Sigmoid colon (tissue), 7 donors: ENCODE measurements around the gene ABHD2. TPM values are rescaled to one million over a fixed set of nuclear protein-coding genes. Genes with fewer than 3 reads are reported as not detected.

Experiments used
- DNase-seq: peaks from one replicate; pipeline ENCODE4 v3.0.0-alpha.2; 2019
- H3K27ac ChIP-seq, 4 donors: fragments of 200-600 bp; sonication (generic); one replicate each; pipeline ENCODE4 v1.5.1; 2016 to 2019; ENCODE audit warnings: mild to moderate bottlenecking in 1 of 4
- H3K27me3 ChIP-seq, 3 donors: fragments of 200-600 bp; sonication (generic); one replicate each; pipeline ENCODE4 v1.5.1; 2019; ENCODE audit warnings: mild to moderate bottlenecking in 1 of 3
- H3K36me3 ChIP-seq, 4 donors: fragments of 200-600 bp; sonication (generic); one replicate each; pipeline ENCODE4 v1.5.1; 2016 to 2019
- H3K4me1 ChIP-seq, 4 donors: fragments of 200-600 bp; sonication (generic); one replicate each; pipeline ENCODE4 v1.5.1; 2017 to 2019
- H3K4me3 ChIP-seq, 4 donors: fragments of 200-600 bp; sonication (generic); one replicate each; pipeline ENCODE4 v1.5.1; 2017 to 2019; ENCODE audit warnings: mild to moderate bottlenecking in 2 of 4, moderate library complexity in 1 of 4
- H3K9me3 ChIP-seq, 4 donors: fragments of 200-600 bp in 3 of 4; sonication (generic) in 3 of 4; one replicate each; pipeline versions ENCODE4 v1.5.1 to v1.6.1; 2013 to 2019
- EP300 ChIP-seq, 4 donors: sonication (generic); formaldehyde crosslinking; IDR thresholded peaks; one replicate each; pipeline ENCODE4 v1.6.1; 2017; ENCODE audit warnings: antibody characterized with exemption in 4 of 4
- POLR2A ChIP-seq, 2 donors: fragments of 450-650 bp; IDR thresholded peaks; one replicate each; pipeline ENCODE4 v1.6.1; 2016; ENCODE audit warnings: antibody characterized with exemption in 2 of 2, mild to moderate bottlenecking in 2 of 2, moderate library complexity in 2 of 2
- POLR2AphosphoS5 ChIP-seq, 4 donors: sonication (generic); formaldehyde crosslinking; IDR thresholded peaks; one replicate each; pipeline ENCODE4 v1.6.1; 2017; ENCODE audit warnings: antibody characterized with exemption in 4 of 4
- WGBS, 2 donors: extraction: QIAGEN DNeasy Blood & Tissue Kit; methylation state at CpG; one replicate each; pipeline ENCODE4 v1.1.7; 2013; 5-methylcytosine and 5-hydroxymethylcytosine counted together
- intact Hi-C: fragments of 100-400 bp; cut with DNase I; formaldehyde crosslinking; loops from one replicate; pipeline ENCODE4 v1.15.1; 2023
- polyA plus RNA-seq, 3 donors: library from polyadenylated mRNA; stranded (reverse); fragments of 200-250 nt; gene quantifications; one replicate each; pipeline ENCODE4 v1.2.3, GENCODE V29; 2013
- total RNA-seq, 4 donors: library from RNA; depleted of rRNA; stranded (reverse); fragments of >200 nt; gene quantifications; one replicate each; pipeline ENCODE4 v1.1.0, GENCODE V29; 2016
- TF ChIP-seq, protein P1 (sequence below), 4 experiments: fragments of 450-650 bp in 3 of 4; fragments of 200-600 bp in 1 of 4; IDR thresholded peaks; one replicate each; pipeline ENCODE4 v1.5.1; 2016 to 2019; ENCODE audit warnings: antibody characterized with exemption in 4 of 4, mild to moderate bottlenecking in 3 of 4, moderate library complexity in 2 of 4
- donor health status: healthy with polysubstance abuse.
- donor health status: Bipolar disorder and iron deficiency.
- donor health status: healthy.

Gene ABHD2
- total and polyA plus RNA-seq, 7 donors, result 1.8 to 81.5 (median 32.9) TPM

GRCh38 chr15:89243046-89243690 lies 154.9 kb downstream of the ABHD2 start:
- 33 to 34% methylated on average over 20 of the region's 20 CpGs for WGBS, 2 donors
- peak overlapping the region; percentile 45 to 66 (median 62) for H3K27ac ChIP-seq
- H3K4me3 ChIP-seq, result peak overlapping the region; percentile 53 to 79 (median 66)
- H3K27me3 ChIP-seq, result no peaks in the 10 kb centered on the region
- TF ChIP-seq POLR2AphosphoS5 (IDR thresholded peaks at IDR 0.05) (no peak), POLR2A (IDR thresholded peaks at IDR 0.05) (no peak)
- TF ChIP-seq, protein P1, sequence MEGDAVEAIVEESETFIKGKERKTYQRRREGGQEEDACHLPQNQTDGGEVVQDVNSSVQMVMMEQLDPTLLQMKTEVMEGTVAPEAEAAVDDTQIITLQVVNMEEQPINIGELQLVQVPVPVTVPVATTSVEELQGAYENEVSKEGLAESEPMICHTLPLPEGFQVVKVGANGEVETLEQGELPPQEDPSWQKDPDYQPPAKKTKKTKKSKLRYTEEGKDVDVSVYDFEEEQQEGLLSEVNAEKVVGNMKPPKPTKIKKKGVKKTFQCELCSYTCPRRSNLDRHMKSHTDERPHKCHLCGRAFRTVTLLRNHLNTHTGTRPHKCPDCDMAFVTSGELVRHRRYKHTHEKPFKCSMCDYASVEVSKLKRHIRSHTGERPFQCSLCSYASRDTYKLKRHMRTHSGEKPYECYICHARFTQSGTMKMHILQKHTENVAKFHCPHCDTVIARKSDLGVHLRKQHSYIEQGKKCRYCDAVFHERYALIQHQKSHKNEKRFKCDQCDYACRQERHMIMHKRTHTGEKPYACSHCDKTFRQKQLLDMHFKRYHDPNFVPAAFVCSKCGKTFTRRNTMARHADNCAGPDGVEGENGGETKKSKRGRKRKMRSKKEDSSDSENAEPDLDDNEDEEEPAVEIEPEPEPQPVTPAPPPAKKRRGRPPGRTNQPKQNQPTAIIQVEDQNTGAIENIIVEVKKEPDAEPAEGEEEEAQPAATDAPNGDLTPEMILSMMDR (IDR thresholded peaks at IDR 0.05), result no peak
- peaks cover 0 to 18% (median 15%) of the 10 kb centered on the region in 4 donors for H3K4me1 ChIP-seq
- H3K36me3 ChIP-seq, result no peaks in the 10 kb centered on the region
- intact Hi-C loops, result loop anchor here (1.0 to 5.0 kb wide), 4 partner anchors 36 to 346 kb away; partner anchors contain the start of gene HAPLN3
- peak; percentile 75 for DNase-seq
- H3K9me3 ChIP-seq, result no peaks in the 10 kb centered on the region

DNA sequence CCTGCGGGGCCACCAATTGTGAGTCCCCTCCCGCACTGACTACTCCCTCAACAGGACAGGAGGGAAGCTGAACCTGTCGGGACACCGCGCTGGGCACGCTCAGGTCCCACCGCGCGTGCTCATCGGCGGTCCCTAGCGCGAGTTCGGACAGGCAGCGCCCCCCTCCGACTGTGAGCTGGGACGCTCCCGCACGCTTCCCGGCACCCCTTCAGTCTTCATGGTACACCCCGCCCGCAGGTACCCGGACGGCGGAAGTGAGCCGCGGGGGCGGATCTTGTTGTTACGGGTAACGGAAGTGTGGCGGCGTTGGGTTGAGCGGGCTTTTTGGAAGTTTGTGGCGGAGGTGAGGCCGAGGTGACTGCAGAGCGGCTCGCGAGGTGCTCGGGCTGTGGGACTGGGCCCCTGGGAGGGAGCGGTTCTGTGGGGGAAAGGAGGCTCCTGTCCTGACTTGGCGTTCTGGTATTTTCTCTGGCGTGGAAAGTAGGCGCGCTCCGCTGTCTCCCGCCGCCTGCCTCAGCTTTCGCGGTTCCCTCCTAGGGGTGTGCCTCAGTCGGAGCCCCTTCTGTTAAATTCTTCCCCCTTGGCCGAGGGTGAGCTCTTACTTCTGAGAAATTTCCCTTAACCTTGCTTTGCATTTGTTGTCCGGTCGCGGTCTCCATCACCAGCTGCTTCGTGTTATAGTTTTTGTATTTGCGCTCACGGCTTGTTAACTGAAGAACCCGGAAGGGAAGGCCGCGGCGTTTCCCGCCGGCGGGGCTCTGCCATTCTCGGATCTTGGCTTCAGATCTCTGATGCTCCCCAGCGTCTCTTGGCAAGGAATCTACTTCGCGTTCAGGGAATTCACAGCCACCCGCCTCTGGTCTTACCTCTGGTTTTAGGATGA lies 155.7 kb downstream of the ABHD2 start, which contains the start of gene FANCI:
Gene FANCI, plus strand, starts transcription at position 289 of the 883 bp plus-strand sequence. CDS start 3,669 bp downstream, outside the sequence.
- no peaks in the 10 kb centered on the region for H3K36me3 ChIP-seq
- no peaks in the 10 kb centered on the region for H3K9me3 ChIP-seq
- peaks cover 0 to 18% (median 15%) of the 10 kb centered on the region in 4 donors for H3K4me1 ChIP-seq
- TF ChIP-seq EP300 (IDR thresholded peaks at IDR 0.05), result no peak
- TF ChIP-seq, protein P1 (IDR thresholded peaks at IDR 0.05), result peak in 3 of 4 experiments; percentile 24 to 45 (median 33)
- TF ChIP-seq POLR2AphosphoS5 (IDR thresholded peaks at IDR 0.05), result peak; percentile 42 to 70 (median 50)
- intact Hi-C loops, result loop anchor here (1.0 to 5.0 kb wide), 4 partner anchors 37 to 347 kb away; partner anchors contain the start of gene HAPLN3
- DNase-seq, result peak; percentile 96
- H3K27me3 ChIP-seq, result no peaks in the 10 kb centered on the region
- H3K4me3 ChIP-seq, result peak within 1 kb of the TSS; percentile 53 to 79 (median 66)
- H3K27ac ChIP-seq, result peak within 1 kb of the TSS; percentile 45 to 66 (median 62)
- 0 to 1% methylated on average over 69 of the region's 69 CpGs for WGBS, 2 donors

- Histone ChIP-seq H3K4me3 (peak overlapping the region; percentile 53 to 79 (median 66)), H3K36me3 (no peaks in the 10 kb centered on the region), H3K4me1 (peaks cover 0 to 18% (median 15%) of the 10 kb centered on the region in 4 donors), H3K9me3 (no peaks in the 10 kb centered on the region), H3K27ac (peak overlapping the region in 2 of 4 donors; percentile 58 to 66), H3K27me3 (no peaks in the 10 kb centered on the region)
- intact Hi-C loops, result loop anchor here (5.0 kb wide), 2 partner anchors 187 to 347 kb away; partner anchors contain the start of gene HAPLN3
- WGBS, 2 donors, result 0 to 1% methylated on average over 6 of the region's 6 CpGs
- TF ChIP-seq EP300 (IDR thresholded peaks at IDR 0.05) (no peak), POLR2A (IDR thresholded peaks at IDR 0.05) (no peak), POLR2AphosphoS5 (IDR thresholded peaks at IDR 0.05) (no peak)
- TF ChIP-seq, protein P1 (IDR thresholded peaks at IDR 0.05), result no peak
- no peak for DNase-seq
Measured at GRCh38 chr15:89244574-89244903, 156.3 kb downstream of the ABHD2 start.

DNA sequence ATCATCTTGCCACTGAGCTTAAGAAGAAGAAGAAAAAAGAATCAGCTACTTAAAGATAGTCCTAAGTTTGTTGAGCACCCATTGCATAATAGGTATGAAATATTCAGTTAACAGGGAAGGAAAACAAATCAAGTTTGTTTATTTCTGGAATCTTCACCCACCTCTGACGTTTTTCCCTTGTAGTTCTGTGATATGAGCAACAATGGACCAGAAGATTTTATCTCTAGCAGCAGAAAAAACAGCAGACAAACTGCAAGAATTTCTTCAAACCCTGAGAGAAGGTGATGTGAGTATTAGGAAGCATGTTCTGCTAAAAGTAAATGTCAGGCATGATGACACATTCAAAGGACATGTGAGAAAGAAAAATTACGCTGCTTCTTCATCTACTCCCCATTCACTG lies 159.2 kb downstream of the ABHD2 start:
- no peak for DNase-seq
- no peaks in the 10 kb centered on the region for H3K9me3 ChIP-seq
- intact Hi-C loops, result no loop called here
- H3K27ac ChIP-seq, result no peak overlapping the region
- H3K27me3 ChIP-seq, result no peaks in the 10 kb centered on the region
- no peak overlapping the region for H3K4me3 ChIP-seq
- 80 to 81% methylated on average over 2 of the region's 2 CpGs for WGBS, 2 donors
- TF ChIP-seq, protein P1 (IDR thresholded peaks at IDR 0.05), result no peak
- no peak for TF ChIP-seq POLR2A (IDR thresholded peaks at IDR 0.05)
- no peak for TF ChIP-seq POLR2AphosphoS5 (IDR thresholded peaks at IDR 0.05)
- TF ChIP-seq EP300 (IDR thresholded peaks at IDR 0.05), result no peak
- H3K36me3 ChIP-seq, result no peaks in the 10 kb centered on the region
- H3K4me1 ChIP-seq, result peaks cover 0 to 18% (median 15%) of the 10 kb centered on the region in 4 donors
